CD4-positive, alpha-beta T cell treated with Interleukin-17A for 4 hours (primary cell): ENCODE data around the gene SPTBN4.
"Not testable (repeated sequence)": the region's sequence is repeated elsewhere in the genome, so short reads cannot be mapped to it uniquely, and the experiment has no call there.

ENCODE experiments used
- DNase-seq: peaks from one replicate; pipeline ENCODE4 v3.0.0-alpha.2; 2020; ENCODE audit warnings: mixed read lengths

Gene SPTBN4

GRCh38 chr19:40466985-40467734 lies at the start of gene SPTBN4:
SPTBN4 (plus strand) TSS chr19:40467001; CDS start chr19:40472622, 5,621 bp downstream.
- DNase-seq = peak; percentile 6

- DNase-seq = no peak
Measured at GRCh38 chr19:40417643-40417981, 49.2 kb upstream of the SPTBN4 start.

- DNase-seq = no peak
Measured at GRCh38 chr19:40418040-40418439, 48.8 kb upstream of the SPTBN4 start.

GRCh38 chr19:40419066-40419612 lies 47.7 kb upstream of the SPTBN4 start:
- DNase-seq = no peak

- DNase-seq = no peak
Measured at GRCh38 chr19:40419780-40420179, 47.0 kb upstream of the SPTBN4 start.

GRCh38 chr19:40420451-40420765 lies 46.4 kb upstream of the SPTBN4 start:
- no peak for DNase-seq

- peak; percentile 82 for DNase-seq
Measured at GRCh38 chr19:40420766-40421765, 45.7 kb upstream of the SPTBN4 start.

GRCh38 chr19:40421993-40422747 lies 44.6 kb upstream of the SPTBN4 start:
- DNase-seq = no peak

- no peak for DNase-seq
Measured at GRCh38 chr19:40422748-40423566, 43.8 kb upstream of the SPTBN4 start.

GRCh38 chr19:40423938-40424337 lies 42.9 kb upstream of the SPTBN4 start:
- no peak for DNase-seq

GRCh38 chr19:40424637-40425449 lies 42.0 kb upstream of the SPTBN4 start:
- peak; percentile 23 for DNase-seq

GRCh38 chr19:40425450-40426287 lies 41.1 kb upstream of the SPTBN4 start, which contains the start of gene SERTAD1:
SERTAD1 (minus strand) TSS chr19:40425992; CDS start chr19:40423546, 2,446 bp downstream.
- DNase-seq = peak; percentile 100

- not testable (repeated sequence) for DNase-seq
Measured at GRCh38 chr19:40428197-40428596, 38.6 kb upstream of the SPTBN4 start.

- DNase-seq = not testable (repeated sequence)
Measured at GRCh38 chr19:40430242-40430641, 36.6 kb upstream of the SPTBN4 start.

- no peak for DNase-seq
Measured at GRCh38 chr19:40431698-40432097, 35.1 kb upstream of the SPTBN4 start.

- DNase-seq = not testable (repeated sequence)
Measured at GRCh38 chr19:40432760-40433159, 34.0 kb upstream of the SPTBN4 start.

GRCh38 chr19:40433391-40434216 lies 33.2 kb upstream of the SPTBN4 start:
- peak; percentile 70 for DNase-seq

- DNase-seq = no peak
Measured at GRCh38 chr19:40438284-40438683, 28.5 kb upstream of the SPTBN4 start.

- DNase-seq = no peak
Measured at GRCh38 chr19:40441719-40442253, 25.0 kb upstream of the SPTBN4 start.
